ENCODE data around the gene ETS1.

- TF ChIP-seq CTCF (IDR thresholded peaks at IDR 0.05; ENCODE audit: poor library complexity, severe bottlenecking) (no peak), RAD21 (conservative IDR thresholded peaks at IDR 0.05) (no peak), REST (IDR thresholded peaks at IDR 0.05; ENCODE audit: borderline replicate concordance) (no peak), MXI1 (conservative IDR thresholded peaks at IDR 0.05; ENCODE audit: poor library complexity, severe bottlenecking) (no peak), EP300 (conservative IDR thresholded peaks at IDR 0.05; ENCODE audit: poor library complexity, severe bottlenecking) (no peak), EZH2 (IDR thresholded peaks at IDR 0.05; ENCODE audit: borderline replicate concordance, insufficient read depth, low read length, poor library complexity, severe bottlenecking) (no peak), POLR2AphosphoS5 (IDR thresholded peaks at IDR 0.05) (no peak), SMC3 (conservative IDR thresholded peaks at IDR 0.05; ENCODE audit: poor library complexity) (no peak)
Observed at GRCh38 chr11:128565881-128566280, 21.5 kb downstream of the ETS1 start.
